Measurements from ENCODE around the gene MICAL3. TPM values are rescaled to one million over a fixed set of nuclear protein-coding genes. Genes with fewer than 3 reads are reported as not detected.

The MICAL3 gene
- total and polyA plus RNA-seq, 3 donors from 2014 or later: 103 to 106 (median 104) TPM

- DNase-seq: no peak
- WGBS, 2 donors: 68 to 93% methylated on average over 4 of the region's 4 CpGs
- H3K9me3 ChIP-seq: no peaks in the 10 kb centered on the region
- H3K27me3 ChIP-seq: no peaks in the 10 kb centered on the region
- intact Hi-C loops (cut with DNase I; ENCODE audit: low total_unique reads): loop anchor here (10.0 kb wide), 1 partner anchor 60 kb away; no protein-coding TSS in a partner anchor
- TF ChIP-seq CTCF (IDR thresholded peaks at IDR 0.05): no peak
- no peak for TF ChIP-seq POLR2A (IDR thresholded peaks at IDR 0.05)
- H3K4me3 ChIP-seq: no peak overlapping the region
- no peaks in the 10 kb centered on the region for H3K36me3 ChIP-seq (ENCODE audit: low read depth, missing control alignments)
- H3K4me1 ChIP-seq: peaks cover 44% of the 10 kb centered on the region
- no peak overlapping the region for H3K27ac ChIP-seq
Observed at GRCh38 chr22:17924735-17925364, 99.5 kb downstream of the MICAL3 start.

DNA sequence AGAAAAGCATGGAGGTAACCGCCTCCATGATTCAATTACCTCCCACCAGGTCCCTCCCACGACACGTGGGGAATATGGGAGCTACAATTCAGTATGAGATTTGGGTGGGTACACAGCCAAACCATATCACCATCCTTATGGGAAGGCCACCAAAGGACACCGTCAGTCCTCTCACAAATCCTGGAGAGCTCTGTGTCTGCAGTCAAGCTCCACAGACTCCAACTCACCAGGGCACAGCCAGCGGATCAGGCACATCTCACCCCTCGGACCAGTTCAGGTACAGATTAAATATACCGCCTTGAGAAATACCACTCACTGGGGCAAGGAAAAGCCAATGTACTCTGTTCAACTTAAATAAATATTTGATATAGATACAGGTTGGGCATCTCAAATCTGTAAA is 100.3 kb downstream of the MICAL3 start:
- Histone ChIP-seq H3K27me3 (no peaks in the 10 kb centered on the region), H3K4me3 (no peak overlapping the region), H3K9me3 (no peaks in the 10 kb centered on the region), H3K4me1 (peaks cover 51% of the 10 kb centered on the region), H3K36me3 (ENCODE audit: low read depth, missing control alignments) (no peaks in the 10 kb centered on the region), H3K27ac (no peak overlapping the region)
- TF ChIP-seq POLR2A (IDR thresholded peaks at IDR 0.05): no peak
- TF ChIP-seq CTCF (IDR thresholded peaks at IDR 0.05): no peak
- WGBS, 2 donors: 83 to 95% methylated on average over 7 of the region's 7 CpGs
- no peak for DNase-seq
- intact Hi-C loops (cut with DNase I; ENCODE audit: low total_unique reads): loop anchor here (10.0 kb wide), 1 partner anchor 61 kb away; no protein-coding TSS in a partner anchor

DNA sequence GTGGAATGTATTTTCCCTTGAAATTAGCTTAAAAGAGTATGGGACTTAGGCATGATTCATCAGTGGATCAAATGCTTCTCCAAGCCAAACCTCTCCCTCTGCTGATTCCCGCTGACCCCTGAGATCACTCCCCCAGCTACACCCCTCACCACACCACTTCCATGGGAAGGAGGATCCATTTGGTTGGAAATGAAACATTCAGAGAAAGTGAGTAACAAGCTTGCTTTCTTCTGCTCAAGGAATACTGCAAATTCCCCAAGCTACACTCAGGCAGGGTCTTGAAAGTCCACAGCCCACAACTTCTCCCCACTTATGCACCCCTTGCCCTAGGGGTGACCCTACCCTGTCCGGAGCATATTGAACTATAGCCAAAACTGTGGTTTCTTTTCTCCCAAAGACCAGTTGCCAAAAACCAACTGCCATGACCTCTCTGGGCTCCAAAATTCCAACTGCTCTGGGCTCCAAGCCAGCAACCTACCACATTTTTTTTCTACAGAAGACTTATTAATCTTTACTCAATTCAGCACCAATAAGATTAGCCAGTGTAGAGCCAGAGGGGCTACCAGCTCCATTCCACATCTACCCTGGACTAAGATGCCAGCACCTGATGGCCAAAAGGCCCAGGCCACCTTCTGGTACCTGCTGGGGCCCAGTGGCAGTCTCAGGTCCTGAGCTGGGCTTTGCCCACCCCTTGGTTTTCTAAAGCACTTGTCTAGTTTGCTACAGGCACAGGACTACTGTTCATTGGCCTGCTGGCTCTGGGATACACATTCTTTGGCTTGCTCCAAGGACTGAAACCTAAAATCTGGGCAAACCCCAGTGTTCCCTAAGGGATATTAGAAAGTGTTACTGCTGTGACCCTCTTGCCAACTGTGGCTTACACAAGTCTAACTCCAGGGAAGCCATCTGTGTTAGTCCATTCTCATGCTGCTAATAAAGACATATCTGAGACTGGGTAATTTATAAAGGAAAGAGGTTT is 101.1 kb downstream of the MICAL3 start:
- no peak for DNase-seq
- WGBS, 2 donors: 33 to 64% methylated on average over 2 of the region's 2 CpGs
- no peak overlapping the region for H3K27ac ChIP-seq
- H3K4me1 ChIP-seq: peaks cover 51% of the 10 kb centered on the region
- intact Hi-C loops (cut with DNase I; ENCODE audit: low total_unique reads): loop anchor here (10.0 kb wide), 1 partner anchor 62 kb away; no protein-coding TSS in a partner anchor
- no peaks in the 10 kb centered on the region for H3K27me3 ChIP-seq
- no peak overlapping the region for H3K4me3 ChIP-seq
- no peaks in the 10 kb centered on the region for H3K9me3 ChIP-seq
- H3K36me3 ChIP-seq (ENCODE audit: low read depth, missing control alignments): no peaks in the 10 kb centered on the region
- no peak for TF ChIP-seq POLR2A (IDR thresholded peaks at IDR 0.05)

GRCh38 chr22:17921871-17922821 is 102.2 kb downstream of the MICAL3 start:
- intact Hi-C loops (cut with DNase I; ENCODE audit: low total_unique reads): loop anchor here (10.0 kb wide), 1 partner anchor 63 kb away; no protein-coding TSS in a partner anchor
- H3K27ac ChIP-seq: no peak overlapping the region
- TF ChIP-seq POLR2A (IDR thresholded peaks at IDR 0.05): no peak
- no peak for TF ChIP-seq CTCF (IDR thresholded peaks at IDR 0.05)
- no peaks in the 10 kb centered on the region for H3K27me3 ChIP-seq
- no peak overlapping the region for H3K4me3 ChIP-seq
- no peaks in the 10 kb centered on the region for H3K9me3 ChIP-seq
- no peak for DNase-seq
- no peaks in the 10 kb centered on the region for H3K36me3 ChIP-seq (ENCODE audit: low read depth, missing control alignments)
- peaks cover 55% of the 10 kb centered on the region for H3K4me1 ChIP-seq
- 65 to 82% methylated on average over 14 of the region's 14 CpGs for WGBS, 2 donors

All from testis (tissue), 3 donors.